ENCODE data around the gene CUL9.
"Not testable (repeated sequence)": the region's sequence is repeated elsewhere in the genome, so short reads cannot be mapped to it uniquely, and the experiment has no call there.

Gene CUL9

DNA sequence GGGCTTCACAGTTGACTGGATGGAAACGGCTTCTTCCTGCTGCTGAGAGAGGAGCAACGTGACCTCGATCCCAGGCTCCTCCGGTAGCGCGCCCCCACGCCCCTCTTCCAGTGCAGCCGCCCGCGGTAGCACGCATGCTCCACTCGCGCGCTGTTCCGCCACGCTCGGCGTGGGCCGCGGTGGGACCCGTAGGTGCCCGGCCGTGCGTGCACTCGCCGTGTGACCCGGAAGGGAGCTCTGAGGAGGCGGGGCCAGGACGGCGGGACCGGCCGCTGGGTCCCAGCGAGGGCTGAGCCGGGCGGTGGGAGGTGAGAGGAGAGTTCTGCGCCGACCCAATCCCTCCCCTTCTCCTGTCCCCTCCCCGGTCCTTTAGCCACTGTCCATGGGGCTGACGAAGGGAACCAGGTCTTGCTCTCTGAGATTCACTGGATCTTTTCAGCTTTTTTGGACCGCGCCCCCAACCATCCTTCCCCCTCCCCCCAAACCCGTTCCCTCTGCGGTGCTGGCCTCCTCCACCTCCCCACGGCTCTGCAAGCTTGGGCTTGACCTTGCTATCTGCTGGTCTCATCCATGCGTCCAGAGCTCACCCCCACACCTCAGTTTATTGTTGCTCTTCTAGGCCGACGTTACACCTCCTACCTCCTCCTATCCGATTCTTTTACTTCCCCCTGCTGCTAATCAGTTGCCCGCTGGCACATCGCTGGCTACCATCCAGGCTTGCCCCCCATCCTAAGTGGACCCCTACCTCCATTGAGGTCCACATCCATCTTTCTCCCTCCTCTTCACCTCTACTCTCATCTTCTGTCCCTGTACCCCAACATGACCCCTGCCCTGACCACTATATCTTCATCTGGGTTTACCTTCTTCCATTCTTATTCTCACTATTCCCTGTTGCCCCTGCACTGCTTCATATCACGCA lies at the start of gene CUL9:
Gene CUL9, plus strand, starts transcription at position 255 of the 919 bp plus-strand sequence. CDS start 2,115 bp downstream, outside the sequence.
- DNase-seq, result peak; percentile 54 to 80

DNA sequence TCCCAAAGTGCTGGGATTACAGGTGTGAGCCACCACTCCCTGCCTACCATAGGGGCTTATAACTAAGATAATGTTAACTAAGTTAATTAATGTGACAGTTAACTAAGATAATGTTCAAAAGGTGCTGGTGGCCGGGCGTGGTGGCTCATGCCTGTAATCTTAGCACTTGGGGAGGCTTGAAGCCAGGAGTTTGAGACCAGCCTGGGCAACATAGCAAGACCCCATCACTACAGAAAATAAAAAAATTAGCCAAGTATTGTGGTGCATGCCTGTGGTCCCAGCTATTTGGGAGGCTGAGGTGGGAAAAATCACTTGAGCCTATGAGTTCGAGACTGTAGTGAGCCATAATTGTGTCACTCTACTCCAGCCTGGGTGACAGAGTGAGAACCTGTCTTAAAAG lies 43.7 kb upstream of the CUL9 start:
- DNase-seq, result no peak

DNA sequence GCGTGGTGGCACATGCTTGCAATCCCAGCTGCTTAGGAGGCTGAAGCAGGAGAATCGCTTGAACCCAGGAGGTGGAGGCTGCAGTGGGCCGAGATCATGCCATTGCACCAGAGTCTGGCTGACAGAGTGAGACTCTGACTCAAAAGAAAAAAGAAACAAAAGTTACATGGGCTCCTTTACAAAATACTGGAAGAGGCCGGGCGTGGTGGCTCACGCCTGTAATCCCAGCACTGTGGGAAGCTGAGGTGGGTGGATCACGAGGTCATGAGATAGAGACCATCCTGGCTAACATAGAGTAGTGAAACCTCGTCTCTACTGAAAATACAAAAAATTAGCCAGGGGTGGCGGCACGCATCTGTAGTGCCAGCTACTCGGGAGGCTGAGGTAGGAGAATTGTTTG lies 42.0 kb upstream of the CUL9 start:
- not testable (repeated sequence) for DNase-seq

DNA sequence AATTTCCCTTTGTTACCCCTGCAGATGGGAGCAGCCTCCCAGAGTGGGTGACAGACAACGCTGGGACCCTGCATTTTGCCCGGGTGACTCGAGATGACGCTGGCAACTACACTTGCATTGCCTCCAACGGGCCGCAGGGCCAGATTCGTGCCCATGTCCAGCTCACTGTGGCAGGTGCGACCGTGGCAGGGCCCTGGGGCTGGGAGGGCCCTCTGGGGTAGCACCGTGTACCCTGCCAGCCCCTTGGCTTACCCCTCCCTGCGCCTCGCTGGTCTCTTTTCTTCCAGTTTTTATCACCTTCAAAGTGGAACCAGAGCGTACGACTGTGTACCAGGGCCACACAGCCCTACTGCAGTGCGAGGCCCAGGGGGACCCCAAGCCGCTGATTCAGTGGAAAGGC lies 40.4 kb upstream of the CUL9 start:
- DNase-seq, result no peak

DNA sequence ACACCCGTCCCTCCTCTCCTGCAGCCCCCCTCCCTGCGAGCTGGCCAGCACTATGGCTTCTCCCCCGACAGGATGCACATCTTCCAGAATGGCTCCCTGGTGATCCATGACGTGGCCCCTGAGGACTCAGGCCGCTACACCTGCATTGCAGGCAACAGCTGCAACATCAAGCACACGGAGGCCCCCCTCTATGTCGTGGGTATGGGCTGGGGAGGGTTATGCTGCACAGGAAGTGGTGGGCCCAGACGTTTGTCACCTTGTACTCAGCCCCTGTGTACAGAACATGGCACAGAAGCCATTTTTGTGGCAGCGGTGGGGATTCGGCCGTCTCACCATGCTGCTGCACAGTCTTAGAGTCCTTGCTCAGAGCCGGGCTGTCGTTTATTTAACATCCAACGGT lies 39.9 kb upstream of the CUL9 start:
- no peak for DNase-seq

DNA sequence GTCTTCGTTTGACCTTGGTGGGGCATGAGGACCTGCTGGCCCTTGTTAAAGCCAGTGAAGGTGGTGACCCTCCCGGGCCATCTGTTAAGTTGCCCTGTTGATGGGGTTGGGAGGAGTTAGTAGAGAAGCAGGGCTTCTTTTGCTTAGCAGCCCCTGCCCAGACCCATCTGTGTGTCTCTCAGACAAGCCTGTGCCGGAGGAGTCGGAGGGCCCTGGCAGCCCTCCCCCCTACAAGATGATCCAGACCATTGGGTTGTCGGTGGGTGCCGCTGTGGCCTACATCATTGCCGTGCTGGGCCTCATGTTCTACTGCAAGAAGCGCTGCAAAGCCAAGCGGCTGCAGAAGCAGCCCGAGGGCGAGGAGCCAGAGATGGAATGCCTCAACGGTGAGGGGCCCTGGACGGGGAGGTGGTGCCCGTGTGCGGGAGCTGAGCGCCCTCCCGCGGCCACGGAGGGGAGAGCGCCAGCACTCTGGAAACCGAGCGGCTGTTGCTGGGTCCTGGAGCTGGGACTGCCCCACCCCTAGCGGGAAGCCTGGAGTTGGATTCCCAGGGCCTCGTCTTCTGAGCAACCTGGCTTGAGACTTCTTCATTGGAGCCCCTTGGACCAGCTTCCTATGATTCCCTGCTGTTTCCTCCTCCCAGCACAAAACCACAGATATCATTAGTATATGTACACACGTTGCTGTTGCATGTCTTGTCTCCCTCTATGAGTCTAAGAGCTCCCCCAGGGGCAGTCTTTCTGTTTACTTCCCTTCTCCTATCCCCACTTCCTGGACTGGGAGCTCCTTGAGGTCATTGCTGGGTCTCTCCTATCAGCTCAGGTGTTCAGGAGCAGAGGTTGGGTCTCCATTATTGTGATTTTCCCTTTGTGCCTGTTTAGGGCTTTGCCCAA lies 38.5 kb upstream of the CUL9 start:
- peak; percentile 66 to 86 for DNase-seq

DNA sequence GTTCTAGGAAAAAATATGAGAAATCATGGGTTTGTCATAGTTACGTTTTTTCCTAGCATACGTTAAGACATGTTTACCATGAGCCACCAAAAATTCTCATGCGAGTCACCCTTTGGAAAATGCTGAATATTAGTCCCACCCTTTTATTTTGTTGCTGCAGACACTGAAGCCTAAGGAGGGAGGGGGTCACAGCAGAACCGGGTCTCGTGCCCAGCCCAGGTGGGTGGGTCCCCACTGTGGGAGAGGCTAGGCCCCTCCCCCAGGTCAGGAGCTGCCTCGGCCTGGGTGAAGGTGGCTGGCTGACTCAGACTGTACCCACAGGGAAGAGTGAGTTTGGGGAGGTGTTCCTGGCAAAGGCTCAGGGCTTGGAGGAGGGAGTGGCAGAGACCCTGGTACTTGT lies 37.1 kb upstream of the CUL9 start:
- no peak for DNase-seq

DNA sequence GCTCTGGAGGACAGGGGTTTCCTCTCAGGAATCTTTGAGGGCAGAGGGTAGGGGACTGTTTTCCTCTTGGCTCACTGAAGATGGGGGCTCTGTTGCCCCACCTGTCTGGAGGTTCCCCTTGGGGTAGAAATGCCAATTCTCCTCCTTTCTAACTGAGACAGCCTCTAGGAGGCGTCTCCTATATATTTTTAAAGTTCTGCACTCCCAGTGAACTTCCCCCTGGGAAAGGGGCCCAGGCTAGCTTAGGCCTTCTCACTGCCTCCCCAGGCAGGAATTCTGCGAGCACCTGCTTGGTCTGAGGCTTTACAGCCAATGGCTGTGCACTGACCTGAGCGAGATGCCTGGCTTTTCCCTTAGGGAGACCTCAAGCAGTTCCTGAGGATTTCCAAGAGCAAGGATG lies 35.7 kb upstream of the CUL9 start:
- DNase-seq, result no peak

DNA sequence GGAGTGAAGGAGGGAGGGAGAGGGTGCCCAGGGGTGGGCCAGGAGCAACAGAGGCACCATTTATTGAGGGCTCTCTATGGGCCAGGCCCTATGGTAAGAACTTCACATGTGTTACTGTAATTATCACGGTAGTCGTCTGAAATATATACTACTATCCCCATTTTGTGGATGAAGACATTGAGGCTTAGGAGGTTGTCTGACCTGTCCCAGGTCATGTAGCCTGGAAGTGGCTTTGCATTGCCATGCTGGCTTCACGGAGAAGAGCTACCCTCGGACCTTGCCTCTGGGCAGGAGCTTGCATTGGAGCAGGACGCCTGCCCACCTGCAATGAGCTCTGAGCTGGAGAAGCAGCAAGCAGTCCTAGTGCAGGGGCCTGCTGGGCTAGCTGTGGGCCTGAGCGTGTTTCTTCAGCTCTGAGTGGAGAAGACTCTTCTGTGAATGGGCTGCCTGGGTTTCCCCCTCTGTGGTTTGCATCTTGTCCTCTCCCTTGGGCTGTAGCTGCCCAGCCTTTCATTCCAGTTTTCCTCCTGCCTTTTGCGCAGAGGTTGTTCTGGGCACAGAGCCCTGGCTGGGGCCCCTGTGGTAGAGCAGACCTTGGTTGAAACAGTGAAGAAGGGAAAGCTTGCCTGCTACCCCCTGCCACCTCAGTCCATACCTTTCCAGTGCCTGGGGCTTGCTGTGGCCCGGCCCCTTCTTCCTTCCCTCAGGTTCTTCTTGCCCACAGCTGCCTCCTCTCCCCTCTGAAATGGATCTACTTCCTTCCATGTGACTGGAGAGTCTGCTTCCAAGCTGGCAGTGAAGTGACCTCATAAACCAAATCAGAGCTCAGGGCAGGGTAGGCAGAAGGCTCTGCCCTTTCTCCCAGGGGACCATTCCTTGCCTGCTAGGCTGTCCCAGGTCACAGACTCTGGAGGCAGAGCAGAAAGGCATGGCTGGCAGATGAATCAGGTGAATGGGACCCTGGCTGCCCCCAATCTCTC lies 35.0 kb upstream of the CUL9 start:
- no peak for DNase-seq

DNA sequence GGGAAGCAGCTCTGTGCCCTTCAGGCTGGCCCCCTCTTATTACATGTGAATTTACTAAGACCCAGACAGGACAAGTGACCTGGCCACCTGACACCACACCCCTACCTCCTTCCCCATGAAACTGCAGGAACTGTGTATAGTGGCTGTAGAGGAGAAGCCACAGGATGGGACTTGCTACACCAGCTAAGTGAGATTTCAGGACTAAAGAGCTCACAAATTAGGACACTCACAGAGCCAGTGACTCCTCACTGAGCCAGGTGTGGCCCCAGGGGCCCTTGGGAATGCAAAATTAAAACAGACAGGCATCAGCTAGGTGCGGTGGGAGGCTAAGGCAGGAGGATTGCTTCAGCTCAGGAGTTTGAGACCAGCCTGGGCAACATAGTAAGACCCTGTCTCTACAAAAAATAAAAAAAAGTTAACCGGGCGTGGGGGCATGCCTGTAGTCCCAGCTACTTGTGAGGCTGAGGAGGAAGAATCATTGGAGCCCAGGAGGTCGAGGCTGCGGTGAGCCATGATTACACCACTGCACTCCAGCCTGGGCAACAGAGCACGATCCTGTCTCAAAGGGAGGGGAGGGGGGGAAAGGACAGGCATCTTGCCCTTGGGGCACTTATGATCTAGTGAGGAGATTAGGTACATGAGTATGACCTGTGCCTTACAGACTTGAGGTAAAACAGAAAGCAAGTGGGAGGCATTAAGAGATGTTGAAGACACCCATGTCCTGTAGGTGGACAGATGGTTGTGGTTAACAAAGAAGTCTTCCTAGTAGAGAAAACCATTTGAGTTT lies 34.1 kb upstream of the CUL9 start:
- DNase-seq, result no peak

DNA sequence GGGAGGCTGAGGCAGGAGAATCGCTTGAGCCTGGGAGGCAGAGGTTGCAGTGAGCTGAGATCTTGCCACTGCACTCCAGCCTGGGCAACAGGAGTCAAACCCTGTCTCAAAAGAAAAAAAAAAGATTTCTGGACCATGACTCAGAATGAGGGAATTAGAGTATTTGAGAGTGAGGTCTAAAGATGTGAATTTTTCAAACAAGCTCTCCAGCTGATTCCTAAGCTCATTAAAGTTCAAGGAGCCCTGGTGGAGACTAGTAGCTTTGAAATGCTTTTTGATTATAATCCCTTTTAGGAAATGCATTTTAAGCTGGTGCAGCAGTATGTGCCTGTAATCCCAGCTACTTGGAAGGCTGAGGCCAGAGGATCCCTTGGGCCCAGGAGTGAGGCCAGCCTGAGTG lies 32.7 kb upstream of the CUL9 start:
- peak in 1 of 2 experiments; percentile 52 for DNase-seq

DNA sequence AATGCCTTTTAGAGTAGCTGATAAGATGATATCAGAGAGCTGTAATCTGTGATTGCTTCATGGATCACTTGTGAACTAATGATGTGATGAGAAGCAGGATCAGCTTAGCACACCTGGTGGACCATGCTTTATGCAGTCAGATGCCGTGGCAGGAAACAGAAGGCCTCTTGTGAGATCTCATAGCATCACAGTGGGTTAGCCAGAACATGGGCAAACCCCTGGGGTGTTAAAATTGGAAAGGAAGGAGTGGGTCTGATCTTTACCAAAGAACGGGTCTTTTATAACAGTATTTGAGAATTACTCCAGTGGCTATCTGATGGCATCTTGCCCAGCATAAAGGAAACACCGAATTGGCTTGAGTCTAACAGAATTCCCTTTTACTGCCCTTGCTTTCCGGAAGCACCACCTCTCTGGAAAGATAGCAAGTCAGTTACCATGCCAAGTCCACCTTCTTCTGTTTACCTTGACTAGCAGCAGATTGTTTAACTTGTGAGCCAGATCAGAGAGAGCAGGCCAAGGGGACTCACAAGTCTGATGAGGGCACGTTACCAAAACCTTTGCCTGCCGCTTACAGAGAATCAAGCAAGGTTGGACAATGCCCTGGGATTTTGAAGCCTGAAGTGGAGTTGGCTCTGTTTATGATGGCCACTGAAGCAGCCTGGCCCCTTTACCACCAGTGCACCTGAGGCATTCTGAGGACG lies 31.8 kb upstream of the CUL9 start:
- no peak for DNase-seq

DNA sequence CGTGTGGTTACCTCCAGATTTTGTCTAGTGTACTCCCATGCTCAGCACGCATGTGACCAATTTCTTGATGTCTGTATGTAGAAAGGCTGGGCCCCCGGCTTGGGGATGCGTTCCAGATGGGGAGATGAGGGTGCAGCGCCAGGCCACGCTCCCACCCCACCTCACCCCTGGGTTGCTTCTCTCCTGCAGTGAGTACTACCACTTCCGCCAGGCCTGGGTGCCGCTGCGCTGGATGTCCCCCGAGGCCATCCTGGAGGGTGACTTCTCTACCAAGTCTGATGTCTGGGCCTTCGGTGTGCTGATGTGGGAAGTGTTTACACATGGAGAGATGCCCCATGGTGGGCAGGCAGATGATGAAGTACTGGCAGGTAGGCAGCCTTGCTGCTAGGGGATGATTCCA lies 22.4 kb upstream of the CUL9 start:
- DNase-seq, result peak in 1 of 2 experiments; percentile 57

DNA sequence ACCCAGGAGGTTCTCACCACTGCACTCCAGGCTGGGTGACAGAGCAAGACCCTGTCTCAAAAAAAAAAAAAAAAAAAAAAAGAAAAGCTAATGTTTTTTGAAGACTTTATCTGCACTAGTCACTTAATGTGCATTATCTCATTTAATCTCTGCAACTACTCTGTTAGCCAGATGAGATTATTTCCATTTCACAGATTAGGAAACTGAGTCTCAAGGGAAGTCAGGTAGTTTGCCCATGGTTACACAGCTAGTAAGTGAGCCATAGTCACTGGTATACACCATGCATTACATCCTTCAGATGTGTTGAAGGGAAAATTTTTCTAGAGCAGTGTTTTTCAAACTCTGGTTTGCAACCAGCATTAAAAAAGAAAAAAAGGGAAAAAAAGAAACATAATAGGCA lies 18.1 kb upstream of the CUL9 start:
- no peak for DNase-seq

DNA sequence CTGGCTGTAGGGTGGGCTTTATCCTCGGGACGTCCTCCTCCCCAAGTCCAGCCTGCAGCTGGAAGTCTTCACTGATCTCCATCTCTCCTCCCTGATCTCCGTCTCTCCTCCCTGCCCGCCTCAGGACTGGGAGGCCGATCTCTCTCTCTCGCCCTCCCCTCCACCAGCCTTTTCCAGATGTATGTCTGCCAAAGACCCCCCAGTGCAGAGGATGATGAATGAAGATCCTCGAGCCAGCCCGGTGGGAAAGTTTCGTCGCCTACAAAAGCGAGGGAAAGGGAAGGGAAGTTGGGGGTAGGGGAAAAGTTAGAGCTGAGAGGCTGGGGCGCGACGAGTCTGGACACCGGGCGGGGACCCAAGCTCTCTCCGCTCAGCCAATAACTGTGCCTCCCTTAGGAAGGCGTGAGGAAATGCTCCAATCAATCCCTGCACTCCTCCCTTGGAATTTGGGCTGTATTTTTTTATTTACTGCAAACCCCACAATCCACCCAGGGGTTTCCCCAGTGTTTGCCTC lies 11.5 kb upstream of the CUL9 start:
- peak; percentile 77 to 88 for DNase-seq

DNA sequence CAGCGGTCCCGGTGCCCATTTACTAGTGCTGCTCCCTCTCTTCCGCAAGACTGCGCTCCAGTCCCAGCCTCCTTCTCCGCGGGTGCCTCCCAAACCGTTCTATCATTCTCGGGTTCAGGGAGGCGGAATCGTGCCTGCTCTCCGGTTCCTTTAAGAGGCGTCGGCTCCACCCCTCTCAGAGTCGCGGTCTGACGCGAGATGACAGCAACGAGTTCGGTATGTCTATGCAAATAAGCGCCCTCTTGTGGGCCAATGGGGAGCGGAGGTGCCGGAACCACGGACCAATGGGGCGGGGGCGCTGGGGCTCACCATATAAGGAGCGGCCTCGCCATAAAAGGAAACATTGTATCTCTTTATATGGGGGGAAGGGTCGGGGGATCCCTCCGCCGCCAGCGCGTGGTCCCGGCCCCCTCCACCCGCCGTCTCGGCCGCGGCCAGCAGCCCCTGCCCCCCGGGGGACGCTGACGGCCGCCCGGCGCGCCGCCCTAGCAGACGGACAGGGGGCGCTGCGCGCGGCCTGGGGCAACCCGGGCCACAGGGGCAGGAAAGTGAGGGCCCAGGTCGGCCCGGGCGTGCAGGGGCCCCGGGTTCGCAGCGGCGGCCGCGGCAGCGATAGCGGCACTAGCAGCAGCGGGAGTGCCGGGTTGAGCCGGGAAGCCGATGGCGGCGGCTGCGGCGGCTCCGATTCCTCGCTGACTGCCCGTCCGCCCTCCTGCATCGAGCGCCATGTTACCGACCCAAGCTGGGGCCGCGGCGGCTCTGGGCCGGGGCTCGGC lies 10.9 kb upstream of the CUL9 start, which contains the start of gene SRF:
Gene SRF, plus strand, starts transcription at position 339 of the 776 bp plus-strand sequence. Its CDS starts 388 bp downstream, at position 727.
- DNase-seq, result peak; percentile 99

DNA sequence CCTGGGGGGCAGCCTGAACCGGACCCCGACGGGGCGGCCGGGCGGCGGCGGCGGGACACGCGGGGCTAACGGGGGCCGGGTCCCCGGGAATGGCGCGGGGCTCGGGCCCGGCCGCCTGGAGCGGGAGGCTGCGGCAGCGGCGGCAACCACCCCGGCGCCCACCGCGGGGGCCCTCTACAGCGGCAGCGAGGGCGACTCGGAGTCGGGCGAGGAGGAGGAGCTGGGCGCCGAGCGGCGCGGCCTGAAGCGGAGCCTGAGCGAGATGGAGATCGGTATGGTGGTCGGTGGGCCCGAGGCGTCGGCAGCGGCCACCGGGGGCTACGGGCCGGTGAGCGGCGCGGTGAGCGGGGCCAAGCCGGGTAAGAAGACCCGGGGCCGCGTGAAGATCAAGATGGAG lies 10.3 kb upstream of the CUL9 start:
- peak in 1 of 2 experiments; percentile 33 for DNase-seq

DNA sequence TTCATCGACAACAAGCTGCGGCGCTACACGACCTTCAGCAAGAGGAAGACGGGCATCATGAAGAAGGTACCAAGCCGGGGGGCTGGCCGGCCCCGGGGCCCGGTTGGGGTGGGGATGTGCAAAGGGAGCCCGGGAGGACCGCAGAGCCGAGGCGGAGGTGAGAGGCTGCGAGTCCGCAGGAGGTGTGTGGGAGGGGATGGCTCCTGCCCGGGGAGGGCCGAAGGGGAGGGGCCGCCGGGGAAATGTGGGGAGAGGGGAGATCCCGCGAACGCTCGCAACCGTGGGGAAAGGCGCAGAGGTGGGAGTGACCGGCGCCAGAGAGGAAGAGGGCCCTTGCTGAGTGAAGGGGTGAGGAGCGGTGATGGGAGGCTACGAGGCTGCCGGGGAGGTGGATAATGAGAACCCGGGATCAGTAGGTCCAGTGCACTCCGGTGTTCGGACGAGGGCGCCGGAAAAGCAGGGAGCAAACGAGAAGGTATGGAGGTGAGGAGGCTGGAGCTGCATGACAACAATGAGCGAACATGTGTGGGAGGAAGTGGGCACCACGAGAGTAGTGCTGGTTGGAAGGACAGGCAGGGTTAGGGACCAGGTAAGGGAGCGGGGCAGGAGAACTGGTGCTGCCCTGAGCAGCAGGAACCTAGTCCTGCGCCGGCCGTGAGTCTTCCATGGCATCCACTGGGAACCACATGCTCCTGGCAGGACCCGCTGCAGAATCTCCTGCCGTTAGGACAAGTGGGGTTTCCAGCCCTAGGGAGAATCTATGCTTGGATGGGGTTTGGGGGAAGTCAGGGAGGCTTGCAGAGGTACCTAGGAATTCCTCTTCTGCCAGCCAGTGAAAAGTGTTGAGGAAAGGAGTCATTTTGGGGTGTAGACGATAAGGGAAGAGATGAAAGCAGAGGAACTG lies 9.6 kb upstream of the CUL9 start:
- peak in 1 of 2 experiments; percentile 36 for DNase-seq
